DMS53 treated with DMSO at 0.1 percent for 48 hours (cell line): Measurements from ENCODE around the gene PADI1.

Experiments
- DNase-seq: peaks from one replicate; lab custom pipeline; 2025; ENCODE audit not compliant: unreplicated experiment; lab: John Stamatoyannopoulos, UW

PADI1 gene

DNA sequence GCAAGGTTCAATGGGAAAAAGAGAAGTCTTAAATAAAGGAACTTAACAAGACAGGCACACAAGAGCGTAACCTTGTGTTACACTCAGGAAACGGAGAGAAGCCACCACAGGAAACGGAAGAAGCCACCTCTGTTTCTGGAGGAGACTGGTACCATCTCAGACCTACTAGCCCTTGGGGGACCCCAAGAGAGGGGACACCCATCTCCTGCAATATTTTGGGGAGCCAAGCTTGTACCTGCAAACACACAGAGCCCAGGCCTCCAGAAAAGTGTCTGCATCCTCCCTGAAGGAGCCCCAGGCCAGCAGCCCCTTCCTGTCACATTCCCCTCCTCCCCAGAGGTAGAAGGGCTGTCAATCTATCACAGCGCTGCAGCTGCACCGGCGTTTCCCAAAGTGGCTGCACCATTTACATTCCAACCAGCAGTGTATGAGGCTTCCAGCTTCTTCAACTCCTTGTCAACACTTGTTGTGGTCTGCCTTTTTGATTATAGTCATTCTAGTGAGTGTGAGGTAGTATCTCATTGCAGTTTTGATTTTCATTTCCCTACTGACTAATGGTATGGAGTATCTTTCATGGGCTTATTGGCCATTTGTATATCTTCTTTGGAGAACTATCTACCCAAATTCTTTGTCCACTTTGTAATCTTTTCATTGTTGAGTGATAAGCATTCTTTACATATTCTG lies 23.0 kb upstream of the PADI1 start:
- no peak for DNase-seq

DNA sequence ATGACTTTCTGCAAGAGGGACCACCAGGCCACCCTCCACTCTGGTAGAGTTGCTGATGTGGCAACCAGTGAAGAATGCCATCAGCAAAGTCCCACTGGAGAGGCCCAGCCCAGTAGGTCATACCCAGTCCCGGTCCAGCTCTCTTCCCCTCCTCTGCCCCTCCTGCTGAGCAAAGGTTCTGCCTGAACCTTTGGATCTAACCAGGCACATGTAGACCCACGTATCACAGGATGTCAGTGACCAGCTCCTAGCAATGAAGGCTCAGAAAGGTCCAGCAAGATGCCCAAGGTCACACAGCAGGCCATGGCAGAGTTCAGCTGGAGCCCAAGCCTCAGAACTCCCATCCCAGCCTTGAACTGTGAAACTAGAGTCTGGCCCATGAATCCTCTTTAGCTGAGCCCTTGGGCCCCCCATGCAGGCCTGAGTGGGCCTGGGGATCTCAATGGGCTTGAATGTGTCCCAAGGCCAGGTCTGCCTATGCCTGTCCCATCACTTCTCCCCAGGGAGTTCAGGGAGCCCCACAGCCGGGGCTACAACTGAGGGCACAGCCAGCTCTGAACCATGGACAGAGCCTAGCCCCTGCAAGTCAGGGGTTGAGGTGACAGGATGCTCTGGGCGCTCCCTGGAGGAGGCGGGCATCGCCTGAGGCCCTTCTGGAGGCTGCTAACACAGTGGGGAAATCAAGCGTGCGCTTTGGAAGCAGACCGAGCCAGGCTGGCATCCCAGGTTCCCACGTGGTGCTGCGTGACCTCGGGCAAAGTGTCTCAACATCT lies 21.4 kb upstream of the PADI1 start:
- DNase-seq: no peak

DNA sequence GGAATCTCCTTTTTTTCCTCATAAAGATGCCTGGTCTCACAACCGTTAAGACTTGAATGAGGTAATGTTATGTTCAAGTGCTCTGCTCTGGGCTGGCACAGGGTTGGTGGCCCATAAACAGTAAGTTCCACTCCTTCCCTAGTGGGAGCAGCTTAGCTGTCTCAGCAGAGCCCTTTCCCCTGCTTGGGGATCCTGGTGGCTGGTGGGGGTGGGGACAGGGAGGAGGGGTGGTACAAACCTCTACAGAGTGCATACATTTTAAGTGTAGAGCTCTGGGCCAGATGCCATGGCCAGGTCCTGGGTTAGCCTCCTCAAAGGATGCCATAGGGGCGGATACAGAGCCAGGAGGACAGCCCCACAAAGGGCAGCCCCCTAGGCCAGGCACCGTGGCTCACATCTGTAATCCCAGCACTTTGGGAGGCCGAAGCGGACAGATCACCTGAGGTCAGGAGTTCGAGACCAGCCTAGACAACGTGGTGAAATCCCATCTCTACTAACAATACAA lies 20.7 kb upstream of the PADI1 start:
- DNase-seq: no peak

DNA sequence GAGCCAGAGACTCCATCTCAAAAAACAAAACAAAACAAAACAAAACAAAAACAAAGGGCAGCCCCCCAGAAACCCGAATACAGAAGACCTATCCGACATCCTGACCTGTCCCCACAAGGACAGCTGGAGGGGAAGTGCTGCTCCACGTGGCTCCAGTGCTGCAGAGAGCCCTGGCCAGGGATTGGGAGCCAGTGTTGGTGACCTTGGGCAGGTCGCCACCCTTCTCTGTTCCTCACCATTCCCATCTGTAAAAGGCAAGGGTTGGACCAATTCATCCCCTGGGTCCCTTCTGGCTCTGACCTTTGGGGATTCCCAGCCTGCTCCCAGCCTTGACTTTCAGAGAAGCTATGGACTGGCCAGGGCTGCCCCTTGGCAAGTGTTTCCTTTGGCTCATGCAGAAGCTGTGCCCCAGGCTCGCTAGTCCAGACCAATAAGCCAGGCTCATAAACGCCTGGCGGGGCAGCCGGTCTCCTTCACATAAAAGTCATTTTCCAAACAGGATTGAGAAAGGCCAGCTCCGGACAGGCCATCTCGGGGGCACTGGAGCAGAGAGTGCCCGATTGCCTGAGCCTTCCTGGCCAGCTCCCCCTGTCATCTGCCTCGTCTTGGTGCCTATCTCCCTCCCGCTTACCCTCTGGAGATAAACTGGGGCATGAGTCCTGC lies 20.0 kb upstream of the PADI1 start:
- DNase-seq: no peak

DNA sequence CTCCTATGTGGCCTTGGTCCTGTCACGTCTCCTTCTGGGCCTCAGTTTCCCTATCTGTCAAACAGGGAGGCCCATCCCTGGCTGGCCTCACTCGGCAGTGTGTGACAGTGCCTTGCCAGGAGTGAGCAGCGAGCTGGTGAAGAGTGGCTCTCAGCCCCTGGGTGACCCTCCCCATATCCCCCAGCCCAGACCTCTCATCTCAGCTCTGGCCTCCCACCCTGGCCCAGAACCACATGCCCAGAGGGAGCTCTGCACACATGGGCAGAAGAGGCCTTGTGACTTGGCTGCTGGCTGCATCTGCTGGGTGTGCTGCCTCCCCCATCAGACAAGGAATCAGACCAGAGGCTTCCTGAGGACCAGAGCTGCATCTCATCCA lies 19.5 kb upstream of the PADI1 start:
- no peak for DNase-seq

DNA sequence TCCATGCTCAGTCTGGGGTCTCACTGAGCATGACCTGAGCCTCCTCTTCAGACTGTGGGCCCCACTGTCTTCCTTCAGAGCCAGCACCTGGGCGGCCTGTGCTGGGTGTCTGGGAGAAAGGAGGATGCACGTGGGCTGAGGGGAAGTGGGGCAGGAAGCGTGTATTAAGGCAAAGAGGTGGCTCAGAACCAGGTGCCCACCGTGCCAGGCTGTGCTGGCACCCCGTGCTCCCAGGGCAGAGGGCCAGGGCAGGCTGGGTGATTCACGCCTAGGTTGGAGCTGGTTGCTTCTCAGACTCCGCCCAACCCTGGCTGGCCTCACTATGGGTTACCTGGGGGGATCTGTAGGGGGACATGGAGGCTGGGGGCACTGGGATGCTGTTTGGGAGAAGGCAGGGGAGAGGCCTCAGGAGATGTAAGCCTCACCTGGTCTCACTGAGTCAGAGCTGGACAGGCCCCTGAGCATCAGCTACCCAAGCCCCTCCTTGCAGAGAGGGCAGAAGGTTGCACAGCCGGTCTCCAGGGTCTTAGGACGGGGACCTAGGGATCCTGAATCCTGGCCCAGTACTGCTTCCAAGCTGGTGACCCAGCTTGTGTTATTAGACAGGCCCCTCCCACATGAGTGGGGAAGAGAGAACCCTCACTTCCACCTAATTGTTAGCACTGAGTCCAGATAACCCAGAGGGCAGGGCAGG lies 18.6 kb upstream of the PADI1 start:
- DNase-seq: no peak

DNA sequence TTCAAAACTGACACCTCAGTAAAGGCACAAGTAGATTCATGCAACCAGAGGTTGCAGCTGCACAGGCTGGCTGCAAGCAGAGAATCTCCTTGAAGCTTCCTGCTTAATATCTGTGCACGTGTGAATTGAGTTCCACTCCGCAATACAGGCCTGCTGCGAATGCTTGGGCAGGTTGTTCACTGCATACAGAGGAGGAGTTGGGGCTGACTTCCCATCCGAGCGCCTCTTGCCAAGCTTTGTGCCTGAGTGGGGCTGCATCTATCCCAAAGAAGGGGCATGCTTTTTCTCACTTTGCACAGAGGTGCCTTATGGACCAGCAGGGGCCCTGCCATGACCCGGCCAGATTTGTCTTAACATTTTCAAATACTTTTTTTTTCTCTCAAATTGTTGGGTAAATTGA lies 17.9 kb upstream of the PADI1 start:
- DNase-seq: no peak

DNA sequence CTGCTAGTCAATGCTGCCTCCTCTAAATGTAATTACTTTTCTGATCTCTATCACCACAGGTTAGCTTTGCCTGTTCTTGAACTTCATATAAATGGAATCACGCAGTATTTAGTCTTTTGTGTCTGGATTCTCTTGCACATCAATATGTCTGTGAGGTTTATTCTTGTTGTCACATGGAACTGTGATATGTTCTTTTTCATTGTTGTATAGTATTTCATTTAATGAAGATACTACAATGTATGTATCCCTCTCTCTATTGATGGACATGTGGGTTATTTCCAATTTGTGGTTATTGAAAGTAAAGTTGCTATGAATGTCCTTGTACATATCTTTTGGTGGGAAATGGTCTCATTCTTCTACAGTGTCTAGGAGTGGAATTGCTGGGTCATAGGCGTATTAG lies 16.7 kb upstream of the PADI1 start:
- DNase-seq: no peak

DNA sequence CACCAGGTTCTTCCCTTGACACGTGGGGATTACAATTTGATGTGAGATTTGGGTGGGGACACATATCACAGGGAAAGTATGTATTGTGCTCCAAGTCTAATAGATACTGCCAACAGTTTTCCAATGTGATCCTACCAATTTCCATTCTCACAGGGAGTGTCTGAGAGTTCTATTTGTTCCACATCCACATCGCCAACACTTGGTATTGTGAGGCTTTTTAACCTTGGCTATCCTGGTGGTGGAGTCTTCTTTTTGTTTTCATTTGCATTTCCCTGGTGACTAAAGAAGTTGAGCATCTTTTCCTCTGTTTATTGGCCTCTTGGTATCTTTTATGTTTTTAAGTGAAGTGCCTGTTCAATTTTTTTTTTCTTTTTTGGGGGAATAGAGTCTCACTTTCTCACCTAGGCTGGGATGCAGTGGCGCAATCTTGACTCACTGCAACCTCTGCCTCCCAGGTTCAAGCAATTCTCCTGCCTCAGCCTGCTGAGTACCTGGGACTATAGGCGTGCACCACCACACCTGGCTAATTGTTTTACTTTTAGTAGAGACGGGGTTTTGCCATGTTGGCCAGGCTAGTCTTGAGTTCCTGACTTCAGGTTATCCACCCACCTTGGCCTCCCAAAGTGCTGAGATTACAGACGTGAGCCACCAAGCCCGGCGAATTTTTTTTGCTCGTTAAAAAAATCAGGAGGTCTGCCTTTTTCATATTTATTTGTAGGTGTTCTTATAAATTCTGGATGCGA lies 15.9 kb upstream of the PADI1 start:
- DNase-seq: no peak

DNA sequence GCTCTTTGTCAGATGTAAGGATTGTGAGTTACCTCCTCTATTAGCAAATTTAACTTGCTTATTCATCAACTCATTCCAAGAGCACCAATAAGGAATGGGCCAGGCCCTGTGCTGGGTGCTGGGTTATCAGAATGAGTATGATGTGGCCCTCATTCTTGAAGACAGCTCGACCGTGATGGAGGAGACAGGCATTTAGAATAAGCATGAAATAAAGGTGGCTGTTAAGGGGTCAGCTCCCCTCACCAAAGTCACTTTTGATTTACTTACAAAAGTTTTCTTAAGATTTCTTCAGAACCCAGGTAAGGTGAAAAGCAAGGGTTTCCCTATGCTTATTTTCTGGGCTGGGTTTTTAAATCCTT lies 15.3 kb upstream of the PADI1 start:
- no peak for DNase-seq

DNA sequence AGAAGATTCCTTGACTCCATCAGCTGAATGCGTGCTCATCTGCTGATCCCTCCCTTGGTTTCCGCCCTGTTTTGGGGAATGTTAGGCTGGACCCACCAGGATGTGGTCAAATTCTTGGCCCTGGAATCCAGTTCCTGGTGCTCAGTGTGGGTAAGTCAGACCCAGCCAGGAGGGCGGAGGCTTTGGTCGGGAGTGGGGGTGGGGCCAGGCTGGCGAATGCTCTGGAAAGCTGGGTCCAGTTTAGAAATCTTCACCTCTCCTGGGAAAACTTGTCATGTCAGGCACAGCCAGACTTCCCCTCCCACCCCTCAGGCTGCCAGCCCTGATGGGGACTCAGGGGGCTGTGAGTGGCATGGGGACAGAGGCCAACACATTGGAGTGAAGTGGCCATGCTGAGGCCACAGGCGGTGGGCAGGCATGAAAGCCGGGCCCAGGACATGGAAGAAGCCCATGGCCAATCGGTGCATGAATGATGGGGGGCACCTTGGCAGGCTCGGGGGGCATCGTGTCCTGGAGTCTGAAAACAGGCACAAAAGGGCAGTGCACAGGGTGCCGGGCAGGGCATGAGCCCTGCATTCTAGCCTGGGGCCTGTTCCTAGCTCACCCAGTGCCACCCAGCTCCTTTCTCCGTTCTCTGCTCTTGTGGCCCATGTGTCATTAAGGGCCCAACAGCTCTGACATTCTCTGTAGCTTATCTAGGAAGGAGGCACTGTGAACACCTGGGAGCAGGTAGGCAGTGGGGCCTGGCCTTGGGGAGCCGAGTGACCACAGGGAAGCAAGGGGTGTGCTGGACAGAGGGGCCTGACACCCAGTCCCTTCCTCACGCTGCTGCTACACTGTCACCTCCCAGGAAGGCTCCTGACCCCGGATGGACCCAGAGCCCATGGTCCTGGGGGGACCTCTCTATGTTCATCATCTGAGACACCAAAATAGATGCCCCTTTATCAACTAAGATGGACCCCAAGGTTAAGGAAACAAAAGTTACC lies 14.6 kb upstream of the PADI1 start:
- DNase-seq: no peak

DNA sequence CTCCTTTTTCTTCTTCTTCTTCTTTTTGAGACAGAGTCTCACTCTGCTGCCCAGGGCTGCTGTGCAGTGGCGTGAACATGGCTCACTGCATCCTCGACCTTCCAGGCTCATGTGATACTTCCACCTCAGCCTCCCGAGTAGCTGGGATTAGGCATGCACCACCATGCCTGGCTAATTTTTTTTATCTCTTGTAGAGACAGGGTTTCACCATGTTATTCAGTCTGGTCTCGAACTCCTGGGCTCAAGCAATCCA lies 13.0 kb upstream of the PADI1 start:
- DNase-seq: no peak

DNA sequence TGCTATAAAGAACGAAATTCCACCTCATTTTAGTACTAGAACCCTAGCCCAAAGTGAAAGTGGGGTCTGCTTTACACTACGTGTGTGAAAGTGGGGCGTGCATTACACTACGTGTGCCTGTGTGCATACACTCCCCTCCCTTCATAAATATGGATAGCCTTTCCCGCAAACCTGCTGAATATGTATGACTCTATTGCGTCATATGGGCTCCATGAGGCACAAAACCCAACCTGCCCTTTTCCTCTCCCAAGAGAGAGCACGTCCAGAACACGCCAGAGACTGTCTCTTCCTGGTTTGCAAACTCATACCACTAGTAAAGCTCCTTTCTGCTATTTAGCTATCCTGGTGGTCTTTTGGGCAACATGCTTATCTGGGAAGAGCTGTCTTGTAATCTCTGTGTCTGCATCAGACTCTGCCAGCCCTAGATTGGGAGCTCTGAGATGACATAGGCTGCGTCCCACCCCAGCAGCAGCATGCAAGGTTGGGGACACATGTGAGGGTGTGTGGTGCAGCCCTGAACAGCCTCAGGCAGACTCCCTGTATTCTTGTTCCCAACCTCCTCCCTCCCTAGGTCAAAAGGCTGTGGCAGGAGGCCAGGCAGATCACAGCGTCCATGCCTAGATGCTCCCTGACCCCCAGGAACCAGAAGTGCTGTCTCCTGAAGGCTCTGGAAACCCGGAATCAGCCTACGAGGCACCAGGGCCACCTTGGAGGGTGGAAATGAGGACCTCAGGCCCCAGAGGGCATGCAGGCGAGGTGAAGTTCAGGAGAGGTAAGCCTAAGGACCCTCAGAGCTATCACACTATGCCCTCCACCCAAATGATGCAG lies 12.3 kb upstream of the PADI1 start:
- no peak for DNase-seq

DNA sequence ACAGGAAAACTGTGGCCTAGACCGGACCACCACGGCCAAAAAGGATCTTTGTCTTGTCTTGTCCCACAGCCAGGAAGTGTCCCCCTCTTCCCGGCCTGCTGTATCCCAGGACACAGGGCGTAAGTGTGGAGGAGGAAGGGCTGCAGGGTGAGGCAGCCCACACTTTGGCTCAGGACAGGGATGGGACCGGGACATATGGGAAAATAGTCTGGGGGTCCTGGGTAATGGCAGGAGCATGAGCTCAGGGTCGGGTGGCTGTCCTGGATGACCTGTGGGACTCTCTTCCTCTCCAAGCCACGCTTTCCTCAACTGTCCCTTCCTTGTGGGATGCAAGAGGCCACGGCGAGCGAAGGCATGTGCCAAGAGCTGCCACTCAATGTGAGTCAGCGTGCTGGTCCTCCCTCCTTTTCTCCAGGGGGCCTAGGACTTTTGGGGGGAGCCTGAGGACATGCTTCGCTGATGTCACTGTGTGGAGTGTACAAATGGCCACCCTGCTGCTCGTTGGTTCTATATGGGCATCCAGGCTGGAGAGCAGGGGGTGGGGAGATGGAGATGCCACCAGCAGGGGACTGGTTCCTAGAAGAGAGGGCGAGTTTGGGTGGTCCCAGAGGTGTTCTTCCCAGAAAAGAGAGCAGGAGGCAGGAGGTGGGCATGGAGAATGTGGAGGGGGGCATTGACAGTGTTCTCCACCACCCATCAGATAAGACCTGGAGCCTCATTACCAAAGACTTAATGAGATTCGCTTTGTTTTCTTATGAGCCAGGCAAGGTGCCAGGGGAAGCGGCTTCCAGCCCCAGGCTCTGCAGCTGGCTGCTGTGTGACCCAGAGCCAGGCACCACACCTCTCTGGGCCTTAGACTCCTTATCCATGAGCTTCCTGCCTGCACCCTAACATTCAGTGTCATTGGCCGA lies 11.5 kb upstream of the PADI1 start:
- DNase-seq: no peak

DNA sequence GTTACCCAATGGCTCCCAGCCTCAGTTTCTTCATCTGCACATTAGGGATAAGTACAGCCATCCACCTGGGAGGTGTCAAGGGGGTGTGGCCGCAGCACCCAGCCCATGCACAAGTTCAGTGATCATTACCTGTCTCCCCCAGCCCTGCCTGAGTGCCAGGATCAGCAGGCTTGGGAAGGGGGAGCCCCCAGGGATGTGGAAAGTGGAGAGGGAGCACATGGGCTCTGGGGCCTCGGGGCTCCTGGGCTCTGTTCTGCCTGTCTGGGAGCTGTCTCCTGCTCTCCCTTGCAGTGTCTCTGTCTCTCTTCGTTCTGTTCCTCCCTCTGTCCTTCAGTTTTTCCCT lies 10.8 kb upstream of the PADI1 start:
- DNase-seq: no peak

DNA sequence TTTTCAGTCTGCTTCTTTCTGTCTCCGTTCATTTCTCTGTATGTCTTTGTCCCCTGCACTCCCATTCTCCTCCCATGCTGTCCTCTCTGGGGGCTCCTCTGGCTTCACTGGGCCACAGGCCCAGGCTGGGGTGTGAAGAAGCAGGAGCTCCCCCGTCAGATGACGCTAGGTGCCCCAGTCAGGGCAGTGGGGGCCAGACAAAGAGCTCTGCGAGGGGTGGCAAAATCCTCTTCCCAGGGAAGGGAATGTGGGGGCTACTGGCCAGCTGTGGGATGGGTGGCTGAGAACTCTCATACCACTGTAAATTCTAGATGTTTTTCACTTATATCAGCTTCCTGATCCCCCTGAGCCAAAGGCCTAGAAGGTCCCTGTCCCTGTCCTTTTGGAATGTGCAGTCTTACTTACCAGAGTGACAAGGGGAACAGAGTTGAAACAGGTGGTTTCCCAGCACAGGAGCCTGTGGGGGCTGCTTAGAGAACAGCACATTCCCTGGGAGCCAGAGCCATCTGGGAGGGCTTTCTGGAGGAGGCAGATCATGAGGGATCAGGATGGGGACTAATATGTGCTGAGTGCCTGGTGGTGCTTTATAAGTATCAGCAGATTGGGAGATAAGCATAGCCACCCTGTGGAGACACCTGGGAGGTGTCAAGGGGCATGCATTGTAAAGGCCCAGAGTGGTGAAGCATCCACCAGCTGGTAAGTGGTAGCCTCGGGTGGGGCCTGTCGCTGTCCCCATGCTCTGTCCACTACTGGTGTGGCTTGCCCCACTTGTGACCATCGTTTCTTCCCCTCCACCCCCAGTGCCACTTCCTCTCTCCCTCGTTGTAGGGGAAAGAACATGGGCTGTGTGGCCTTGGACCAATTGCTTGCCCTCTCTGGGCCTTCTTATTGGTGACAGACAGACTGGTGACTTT lies 10.1 kb upstream of the PADI1 start:
- no peak for DNase-seq

DNA sequence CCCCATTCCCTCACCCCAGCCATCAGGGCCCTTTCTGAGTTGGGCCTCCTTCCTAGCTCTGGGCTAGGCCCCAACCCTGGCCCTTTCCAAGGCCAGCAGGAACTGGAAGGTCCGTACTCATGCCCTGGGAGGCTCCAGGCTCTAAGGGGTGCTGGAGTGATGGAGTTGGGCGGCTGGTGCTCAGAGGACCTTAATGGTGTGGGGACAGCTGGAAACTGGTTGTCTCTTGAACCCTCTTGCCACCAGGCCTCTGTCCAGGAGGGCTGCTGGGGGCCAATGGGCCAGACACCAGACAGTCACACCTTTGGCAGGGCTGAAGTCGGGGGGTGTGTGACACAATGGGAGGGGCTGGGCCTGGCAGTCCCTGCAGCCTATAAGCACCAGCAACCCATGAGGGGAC lies 9.2 kb upstream of the PADI1 start:
- no peak for DNase-seq
